HepG2 (cell line): ENCODE measurements around the gene GPR137. TPM values are rescaled to one million over a fixed set of nuclear protein-coding genes. Genes with fewer than 3 reads are reported as not detected.

Source experiments
- CHD2 ChIP-seq: IDR thresholded peaks from 2 replicates; pipeline ENCODE4 v1.6.1; 2011; ENCODE audit warnings: low read depth, low read length, improper control_type of control experiment
- FOXJ3 ChIP-seq: sonication (generic); formaldehyde crosslinking; IDR thresholded peaks from 2 replicates; pipeline ENCODE4 v1.4.0; 2020; ENCODE audit warnings: missing genetic modification reagents, mild to moderate bottlenecking, borderline replicate concordance
- ISX ChIP-seq: sonication (generic); formaldehyde crosslinking; conservative IDR thresholded peaks from 2 replicates; pipeline ENCODE4 v1.5.0; 2020; ENCODE audit warnings: missing genetic modification reagents
- JARID2 ChIP-seq: sonication (generic); formaldehyde crosslinking; IDR thresholded peaks from 2 replicates; pipeline ENCODE4 v1.8.1; 2023; ENCODE audit warnings: missing genetic modification reagents, inconsistent platforms; ENCODE audit not compliant: insufficient replicate concordance
- KDM2A ChIP-seq: sonication (generic); formaldehyde crosslinking; IDR thresholded peaks from 2 replicates; pipeline ENCODE4 v1.4.0; 2020; ENCODE audit warnings: low read depth, missing genetic modification reagents, borderline replicate concordance
- KDM6A ChIP-seq: IDR thresholded peaks from 2 replicates; pipeline ENCODE4 v1.6.1; 2016; ENCODE audit warnings: low read depth
- NR2F6 ChIP-seq, 2 experiments: IDR thresholded peaks; 2 replicates each; pipeline ENCODE4 v1.6.1; 2016; ENCODE audit warnings: antibody characterized with exemption in 1 of 2, mild to moderate bottlenecking in 1 of 2
- PCBP1 ChIP-seq: fragments of 200-400 bp; formaldehyde crosslinking; IDR thresholded peaks from 2 replicates; pipeline ENCODE4 v1.6.1; 2017; ENCODE audit warnings: mild to moderate bottlenecking, low read depth, low read length, borderline replicate concordance
- RAD21 ChIP-seq: fragments of 450-650 bp; formaldehyde crosslinking; IDR thresholded peaks from 2 replicates; pipeline ENCODE4 v1.5.0; 2020; ENCODE audit warnings: mild to moderate bottlenecking
- RFX1 ChIP-seq: fragments of 450-650 bp; IDR thresholded peaks from 2 replicates; pipeline ENCODE4 v1.6.1; 2017
- SALL1 ChIP-seq: sonication (generic); formaldehyde crosslinking; IDR thresholded peaks from 2 replicates; pipeline ENCODE4 v1.8.0; 2022; ENCODE audit warnings: mild to moderate bottlenecking, missing genetic modification reagents
- TEAD2 ChIP-seq: sonication (generic); formaldehyde crosslinking; IDR thresholded peaks from 2 replicates; pipeline ENCODE4 v1.9.0; 2021; ENCODE audit warnings: missing genetic modification reagents
- ZNF253 ChIP-seq: sonication (generic); formaldehyde crosslinking; IDR thresholded peaks from 2 replicates; pipeline ENCODE4 v1.8.0; 2022; ENCODE audit warnings: mild to moderate bottlenecking, missing genetic modification reagents, borderline replicate concordance
- ZNF546 ChIP-seq: sonication (generic); formaldehyde crosslinking; conservative IDR thresholded peaks from 2 replicates; pipeline ENCODE4 v1.8.1; 2023; ENCODE audit warnings: mild to moderate bottlenecking, missing genetic modification reagents
- ZNF790 ChIP-seq: sonication (generic); formaldehyde crosslinking; IDR thresholded peaks from 2 replicates; pipeline ENCODE4 v1.8.0; 2022; ENCODE audit warnings: missing genetic modification reagents, mild to moderate bottlenecking, borderline replicate concordance
- polyA plus RNA-seq, 8 experiments: library from polyadenylated mRNA; depleted of rRNA in 3 of 8; stranded (reverse) in 7 of 8; unstranded in 1 of 8; fragments of >200 nt; fragmentation: Illumina TruSeq in 4 of 8; extraction: Trizol in 4 of 8; gene quantifications; 2 replicates each; pipeline versions ENCODE4 v1.2.1 to v1.2.3, GENCODE V29; 2011 to 2016; ENCODE audit warnings: low read depth in 4 of 8, missing spikeins in 1 of 8, mixed read lengths in 1 of 8; ENCODE audit not compliant: insufficient read depth in 1 of 8
- total RNA-seq, 5 experiments: library from RNA; depleted of rRNA; stranded (reverse); fragments of >200 nt; fragmentation: Illumina TruSeq; extraction: Trizol; gene quantifications; 2 replicates each; pipeline ENCODE4 v1.2.3, GENCODE V29; 2016; ENCODE audit warnings: low read depth in 1 of 5
- TF ChIP-seq, protein P1 (sequence below): sonication (generic); formaldehyde crosslinking; IDR thresholded peaks from 2 replicates; pipeline ENCODE4 v1.5.0; 2020; ENCODE audit warnings: missing genetic modification reagents
- TF ChIP-seq, protein P2 (sequence below): sonication (generic); formaldehyde crosslinking; IDR thresholded peaks from 2 replicates; pipeline ENCODE4 v1.9.0; 2021; ENCODE audit warnings: missing genetic modification reagents, mild to moderate bottlenecking, borderline replicate concordance
- TF ChIP-seq, protein P3 (sequence below): sonication (generic); formaldehyde crosslinking; IDR thresholded peaks from 2 replicates; pipeline ENCODE4 v1.4.0; 2020; ENCODE audit warnings: missing genetic modification reagents, borderline replicate concordance
- TF ChIP-seq, protein P4 (sequence below): IDR thresholded peaks from 2 replicates; pipeline ENCODE4 v1.6.1; 2012; ENCODE audit warnings: low read length, improper control_type of control experiment

The GPR137 gene
- total and polyA plus RNA-seq, 2 of the 13 experiments (the other 11 are each of a cell fraction or from before 2014, with no cell fraction given) = 8.5 to 13.2 TPM

DNA sequence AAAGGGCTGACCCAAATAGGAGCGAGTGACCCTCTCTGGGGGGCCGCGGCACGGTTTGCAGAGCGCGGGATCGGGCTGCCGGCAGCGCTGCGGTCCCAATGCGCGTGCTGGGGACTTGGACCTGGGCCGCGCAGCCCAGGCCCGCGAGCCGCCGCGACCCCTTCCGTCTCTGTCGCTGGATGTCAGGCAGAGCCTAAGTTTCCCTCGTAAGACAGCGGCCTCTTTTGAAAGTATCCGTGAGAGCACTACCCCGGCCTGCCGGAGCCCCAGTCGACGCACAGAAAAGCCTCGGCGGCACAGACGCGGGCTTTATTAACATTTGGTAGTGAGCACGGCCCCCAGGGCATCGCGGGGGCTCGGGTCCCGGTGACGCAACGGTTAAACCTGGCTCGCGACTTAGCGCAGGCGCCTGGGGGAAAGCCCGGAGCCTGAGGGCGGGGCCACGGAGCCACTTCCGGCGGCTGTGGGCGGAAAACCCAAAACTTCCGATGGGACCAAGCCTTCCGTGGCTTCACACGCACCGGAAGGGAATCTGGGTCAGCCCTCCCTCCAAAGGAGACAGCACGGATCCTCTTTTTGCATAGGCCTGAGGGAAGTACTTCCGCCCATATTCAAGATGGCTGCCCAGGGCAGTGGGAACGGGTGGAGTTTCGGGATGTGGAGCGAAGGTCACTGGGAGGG lies 16.0 kb upstream of the GPR137 start (continued):
- TF ChIP-seq RAD21 (peak; percentile 21; the same call in 1 of the 2 replicates), ZNF546 (no peak), KDM6A (CRISPR knock-in tag) (no peak), PCBP1 (no peak), JARID2 (no peak), KDM2A (CRISPR knock-in tag) (peak; percentile 88), SALL1 (CRISPR knock-in tag) (no peak; the same call in 1 of the 2 replicates), TEAD2 (CRISPR knock-in tag) (no peak), ZNF253 (CRISPR knock-in tag) (no peak), CHD2 (no peak), RFX1 (no peak), FOXJ3 (CRISPR knock-in tag) (peak; percentile 66; the same call in 1 of the 2 replicates), NR2F6 (IDR thresholded peaks at IDR 0.05) (peak; percentile 52), NR2F6 (CRISPR knock-in tag; IDR thresholded peaks at IDR 0.05) (peak; percentile 83), ISX (CRISPR knock-in tag) (no peak), ZNF790 (no peak)
- TF ChIP-seq, protein P1, sequence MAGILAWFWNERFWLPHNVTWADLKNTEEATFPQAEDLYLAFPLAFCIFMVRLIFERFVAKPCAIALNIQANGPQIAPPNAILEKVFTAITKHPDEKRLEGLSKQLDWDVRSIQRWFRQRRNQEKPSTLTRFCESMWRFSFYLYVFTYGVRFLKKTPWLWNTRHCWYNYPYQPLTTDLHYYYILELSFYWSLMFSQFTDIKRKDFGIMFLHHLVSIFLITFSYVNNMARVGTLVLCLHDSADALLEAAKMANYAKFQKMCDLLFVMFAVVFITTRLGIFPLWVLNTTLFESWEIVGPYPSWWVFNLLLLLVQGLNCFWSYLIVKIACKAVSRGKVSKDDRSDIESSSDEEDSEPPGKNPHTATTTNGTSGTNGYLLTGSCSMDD (CRISPR knock-in tag) = no peak
- TF ChIP-seq, protein P2, sequence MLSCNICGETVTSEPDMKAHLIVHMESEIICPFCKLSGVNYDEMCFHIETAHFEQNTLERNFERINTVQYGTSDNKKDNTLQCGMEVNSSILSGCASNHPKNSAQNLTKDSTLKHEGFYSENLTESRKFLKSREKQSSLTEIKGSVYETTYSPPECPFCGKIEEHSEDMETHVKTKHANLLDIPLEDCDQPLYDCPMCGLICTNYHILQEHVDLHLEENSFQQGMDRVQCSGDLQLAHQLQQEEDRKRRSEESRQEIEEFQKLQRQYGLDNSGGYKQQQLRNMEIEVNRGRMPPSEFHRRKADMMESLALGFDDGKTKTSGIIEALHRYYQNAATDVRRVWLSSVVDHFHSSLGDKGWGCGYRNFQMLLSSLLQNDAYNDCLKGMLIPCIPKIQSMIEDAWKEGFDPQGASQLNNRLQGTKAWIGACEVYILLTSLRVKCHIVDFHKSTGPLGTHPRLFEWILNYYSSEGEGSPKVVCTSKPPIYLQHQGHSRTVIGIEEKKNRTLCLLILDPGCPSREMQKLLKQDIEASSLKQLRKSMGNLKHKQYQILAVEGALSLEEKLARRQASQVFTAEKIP (CRISPR knock-in tag) = no peak
- TF ChIP-seq, protein P3, sequence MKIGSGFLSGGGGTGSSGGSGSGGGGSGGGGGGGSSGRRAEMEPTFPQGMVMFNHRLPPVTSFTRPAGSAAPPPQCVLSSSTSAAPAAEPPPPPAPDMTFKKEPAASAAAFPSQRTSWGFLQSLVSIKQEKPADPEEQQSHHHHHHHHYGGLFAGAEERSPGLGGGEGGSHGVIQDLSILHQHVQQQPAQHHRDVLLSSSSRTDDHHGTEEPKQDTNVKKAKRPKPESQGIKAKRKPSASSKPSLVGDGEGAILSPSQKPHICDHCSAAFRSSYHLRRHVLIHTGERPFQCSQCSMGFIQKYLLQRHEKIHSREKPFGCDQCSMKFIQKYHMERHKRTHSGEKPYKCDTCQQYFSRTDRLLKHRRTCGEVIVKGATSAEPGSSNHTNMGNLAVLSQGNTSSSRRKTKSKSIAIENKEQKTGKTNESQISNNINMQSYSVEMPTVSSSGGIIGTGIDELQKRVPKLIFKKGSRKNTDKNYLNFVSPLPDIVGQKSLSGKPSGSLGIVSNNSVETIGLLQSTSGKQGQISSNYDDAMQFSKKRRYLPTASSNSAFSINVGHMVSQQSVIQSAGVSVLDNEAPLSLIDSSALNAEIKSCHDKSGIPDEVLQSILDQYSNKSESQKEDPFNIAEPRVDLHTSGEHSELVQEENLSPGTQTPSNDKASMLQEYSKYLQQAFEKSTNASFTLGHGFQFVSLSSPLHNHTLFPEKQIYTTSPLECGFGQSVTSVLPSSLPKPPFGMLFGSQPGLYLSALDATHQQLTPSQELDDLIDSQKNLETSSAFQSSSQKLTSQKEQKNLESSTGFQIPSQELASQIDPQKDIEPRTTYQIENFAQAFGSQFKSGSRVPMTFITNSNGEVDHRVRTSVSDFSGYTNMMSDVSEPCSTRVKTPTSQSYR (CRISPR knock-in tag) = no peak
- TF ChIP-seq, protein P4, sequence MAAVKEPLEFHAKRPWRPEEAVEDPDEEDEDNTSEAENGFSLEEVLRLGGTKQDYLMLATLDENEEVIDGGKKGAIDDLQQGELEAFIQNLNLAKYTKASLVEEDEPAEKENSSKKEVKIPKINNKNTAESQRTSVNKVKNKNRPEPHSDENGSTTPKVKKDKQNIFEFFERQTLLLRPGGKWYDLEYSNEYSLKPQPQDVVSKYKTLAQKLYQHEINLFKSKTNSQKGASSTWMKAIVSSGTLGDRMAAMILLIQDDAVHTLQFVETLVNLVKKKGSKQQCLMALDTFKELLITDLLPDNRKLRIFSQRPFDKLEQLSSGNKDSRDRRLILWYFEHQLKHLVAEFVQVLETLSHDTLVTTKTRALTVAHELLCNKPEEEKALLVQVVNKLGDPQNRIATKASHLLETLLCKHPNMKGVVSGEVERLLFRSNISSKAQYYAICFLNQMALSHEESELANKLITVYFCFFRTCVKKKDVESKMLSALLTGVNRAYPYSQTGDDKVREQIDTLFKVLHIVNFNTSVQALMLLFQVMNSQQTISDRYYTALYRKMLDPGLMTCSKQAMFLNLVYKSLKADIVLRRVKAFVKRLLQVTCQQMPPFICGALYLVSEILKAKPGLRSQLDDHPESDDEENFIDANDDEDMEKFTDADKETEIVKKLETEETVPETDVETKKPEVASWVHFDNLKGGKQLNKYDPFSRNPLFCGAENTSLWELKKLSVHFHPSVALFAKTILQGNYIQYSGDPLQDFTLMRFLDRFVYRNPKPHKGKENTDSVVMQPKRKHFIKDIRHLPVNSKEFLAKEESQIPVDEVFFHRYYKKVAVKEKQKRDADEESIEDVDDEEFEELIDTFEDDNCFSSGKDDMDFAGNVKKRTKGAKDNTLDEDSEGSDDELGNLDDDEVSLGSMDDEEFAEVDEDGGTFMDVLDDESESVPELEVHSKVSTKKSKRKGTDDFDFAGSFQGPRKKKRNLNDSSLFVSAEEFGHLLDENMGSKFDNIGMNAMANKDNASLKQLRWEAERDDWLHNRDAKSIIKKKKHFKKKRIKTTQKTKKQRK = no peak
